ENCODE measurements around the gene PAK5.

The PAK5 gene

DNA sequence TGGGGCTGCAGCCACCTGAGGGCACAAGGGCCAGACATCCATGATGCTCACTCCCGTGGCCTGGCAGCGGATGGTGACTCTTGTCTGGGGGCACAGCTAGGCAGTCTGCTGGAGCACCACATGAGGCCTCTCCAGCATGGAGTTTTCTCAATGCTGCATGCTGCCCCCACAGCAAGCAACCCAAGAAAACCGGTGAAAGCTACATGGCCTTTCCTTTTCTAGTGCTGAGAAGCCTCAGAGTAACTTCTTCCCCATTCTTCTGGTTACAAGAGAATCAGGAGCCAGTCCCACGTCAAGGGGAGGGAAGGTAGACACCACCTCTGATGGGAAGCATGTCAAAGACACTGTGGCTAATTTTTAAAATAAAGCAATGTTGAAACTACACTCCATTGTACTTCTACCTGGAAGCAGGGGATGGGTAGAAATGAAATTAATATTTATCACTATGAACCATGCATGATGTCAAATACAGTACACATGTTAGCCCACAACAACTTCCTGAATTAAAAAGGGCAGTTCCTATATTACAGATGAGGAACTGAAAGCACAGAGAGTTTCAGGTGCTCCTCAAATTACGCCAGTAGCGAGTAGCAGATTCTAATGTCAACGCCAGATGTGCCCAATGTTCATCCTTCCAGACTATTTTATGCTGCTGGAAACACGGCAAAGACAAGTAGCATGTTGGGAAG, 223.0 kb downstream of the PAK5 start:
- Histone ChIP-seq H3K4me3 (ENCODE audit: control insufficient read depth in 1 of 7, extremely low read depth in 1 of 7, insufficient read depth in 4 of 7, low read depth in 2 of 7, low read length in 6 of 7) (no peak overlapping the region), H3K27me3 (replicated peaks in 2 of 5; ENCODE audit: control insufficient read depth in 4 of 5, insufficient read depth in 5 of 5, low read length in 4 of 5) (peaks cover 0 to 68% (median 39%) of the 10 kb centered on the region in 5 experiments), H3K4me1 (ENCODE audit: control extremely low read depth in 1 of 4, control insufficient read depth in 4 of 4, insufficient read depth in 4 of 4, low read length in 3 of 4) (peaks cover 0 to 6% (median 0%) of the 10 kb centered on the region in 4 experiments), H3K9me3 (ENCODE audit: control extremely low read depth in 1 of 5, control insufficient read depth in 4 of 5, insufficient read depth in 2 of 5, low read depth in 1 of 5, low read length in 4 of 5) (peaks cover 0 to 17% (median 4%) of the 10 kb centered on the region in 5 experiments), H3K36me3 (ENCODE audit: control insufficient read depth in 4 of 4, insufficient read depth in 4 of 4, low read length in 3 of 4) (no peaks in the 10 kb centered on the region), H3K27ac (ENCODE audit: insufficient read depth in 1 of 2, low read depth in 1 of 2, low read length in 2 of 2, poor library complexity in 1 of 2, severe bottlenecking in 2 of 2) (no peak overlapping the region)
- peak; percentile 25 to 68 (median 60) for DNase-seq
- POLR2A ChIA-PET, result no interaction called here
- 32% methylated on average over 8 of the region's 8 CpGs for WGBS (ENCODE audit: insufficient coverage)
- CTCF ChIA-PET, result interaction anchor here (1.8 kb wide), 1 partner anchor 45 kb away, joined by 3 read pairs; no protein-coding TSS in a partner anchor

DNA sequence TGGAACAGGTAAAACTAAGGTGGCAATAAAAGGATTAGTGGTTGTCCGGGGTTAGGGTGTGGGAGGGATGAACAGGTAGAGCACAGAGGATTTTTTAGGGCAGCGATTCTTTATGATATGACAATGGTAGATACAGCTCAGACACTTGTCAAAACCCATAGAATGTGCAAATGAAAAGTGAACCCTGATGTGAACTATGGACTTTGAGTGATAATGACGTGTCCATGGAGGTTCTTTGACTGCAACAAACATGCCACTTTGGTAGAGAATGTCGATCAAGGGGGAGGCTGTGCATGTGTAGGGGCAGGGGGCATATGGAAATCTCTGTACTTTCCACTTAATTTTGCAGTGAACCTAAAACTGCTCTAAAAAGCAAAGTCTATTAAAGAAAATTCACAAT, 223.8 kb downstream of the PAK5 start:
- no peaks in the 10 kb centered on the region for H3K36me3 ChIP-seq (ENCODE audit: control insufficient read depth in 4 of 4, insufficient read depth in 4 of 4, low read length in 3 of 4)
- ChIA-PET CTCF (no interaction called here), POLR2A (no interaction called here)
- no peak for DNase-seq
- no peak overlapping the region for H3K4me3 ChIP-seq (ENCODE audit: control insufficient read depth in 1 of 7, extremely low read depth in 1 of 7, insufficient read depth in 4 of 7, low read depth in 2 of 7, low read length in 6 of 7)
- no peak overlapping the region for H3K27ac ChIP-seq (ENCODE audit: insufficient read depth in 1 of 2, low read depth in 1 of 2, low read length in 2 of 2, poor library complexity in 1 of 2, severe bottlenecking in 2 of 2)
- H3K27me3 ChIP-seq (replicated peaks in 2 of 5; ENCODE audit: control insufficient read depth in 4 of 5, insufficient read depth in 5 of 5, low read length in 4 of 5), result peaks cover 0 to 71% (median 35%) of the 10 kb centered on the region in 5 experiments
- peaks cover 0 to 6% (median 0%) of the 10 kb centered on the region in 4 experiments for H3K4me1 ChIP-seq (ENCODE audit: control extremely low read depth in 1 of 4, control insufficient read depth in 4 of 4, insufficient read depth in 4 of 4, low read length in 3 of 4)
- 94% methylated on average over 2 of the region's 4 CpGs for WGBS (ENCODE audit: insufficient coverage)
- peaks cover 0 to 17% (median 4%) of the 10 kb centered on the region in 5 experiments for H3K9me3 ChIP-seq (ENCODE audit: control extremely low read depth in 1 of 5, control insufficient read depth in 4 of 5, insufficient read depth in 2 of 5, low read depth in 1 of 5, low read length in 4 of 5)

DNA sequence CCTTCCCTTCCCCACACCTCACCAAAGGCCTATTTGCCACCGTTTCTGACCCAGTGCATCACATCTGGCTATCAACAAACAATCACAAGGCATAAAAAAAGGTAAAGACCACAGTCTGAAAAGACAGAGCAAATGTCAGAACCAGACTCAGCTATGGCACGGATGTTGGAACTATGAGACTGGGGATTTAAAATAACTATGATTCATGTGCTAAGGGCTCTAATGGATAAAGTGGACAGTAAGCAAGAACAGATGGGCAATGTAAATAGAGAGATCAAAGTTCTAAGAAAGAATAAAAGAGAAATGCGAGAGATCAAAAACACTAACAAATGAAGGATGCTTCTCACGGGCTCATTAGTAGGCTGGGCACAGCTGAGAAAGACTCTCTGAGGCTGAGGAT, 225.0 kb downstream of the PAK5 start:
- no peak for DNase-seq
- 87% methylated on average over 3 of the region's 4 CpGs for WGBS (ENCODE audit: insufficient coverage)
- Histone ChIP-seq H3K9me3 (ENCODE audit: control extremely low read depth in 1 of 5, control insufficient read depth in 4 of 5, insufficient read depth in 2 of 5, low read depth in 1 of 5, low read length in 4 of 5) (peaks cover 0 to 17% (median 4%) of the 10 kb centered on the region in 5 experiments), H3K4me1 (ENCODE audit: control extremely low read depth in 1 of 4, control insufficient read depth in 4 of 4, insufficient read depth in 4 of 4, low read length in 3 of 4) (peaks cover 0 to 6% (median 0%) of the 10 kb centered on the region in 4 experiments), H3K27me3 (replicated peaks in 2 of 5; ENCODE audit: control insufficient read depth in 4 of 5, insufficient read depth in 5 of 5, low read length in 4 of 5) (peaks cover 0 to 60% (median 26%) of the 10 kb centered on the region in 5 experiments), H3K36me3 (ENCODE audit: control insufficient read depth in 4 of 4, insufficient read depth in 4 of 4, low read length in 3 of 4) (no peaks in the 10 kb centered on the region), H3K4me3 (ENCODE audit: control insufficient read depth in 1 of 7, extremely low read depth in 1 of 7, insufficient read depth in 4 of 7, low read depth in 2 of 7, low read length in 6 of 7) (no peak overlapping the region), H3K27ac (ENCODE audit: insufficient read depth in 1 of 2, low read depth in 1 of 2, low read length in 2 of 2, poor library complexity in 1 of 2, severe bottlenecking in 2 of 2) (no peak overlapping the region)
- CTCF ChIA-PET, result interaction anchor here (1.1 to 7.5 kb wide), 2 partner anchors 17 to 206 kb away, joined by 3 to 99 read pairs; no protein-coding TSS in a partner anchor
- POLR2A ChIA-PET, result no interaction called here

DNA sequence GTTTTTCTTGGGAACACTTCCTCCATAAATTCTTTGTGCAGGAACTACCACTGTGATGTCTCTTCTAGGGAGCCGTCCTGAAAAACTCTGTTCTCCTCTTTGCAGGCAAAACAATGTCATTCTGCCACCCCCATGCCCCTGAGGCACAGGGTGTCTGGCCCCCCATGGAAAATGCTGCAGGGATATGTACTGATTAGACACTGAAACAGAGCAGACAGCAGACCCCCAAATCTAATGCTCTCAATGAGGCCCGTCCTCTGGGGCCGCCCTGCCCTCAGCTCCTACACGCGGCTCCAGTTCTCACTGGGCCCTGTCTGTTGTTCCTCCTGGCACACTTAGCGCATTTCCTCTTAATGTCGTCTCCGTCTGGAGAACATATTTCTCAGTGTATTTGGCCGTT, 227.0 kb downstream of the PAK5 start:
- no peak for DNase-seq
- CTCF ChIA-PET, result interaction anchor here (0.8 to 7.5 kb wide), 2 partner anchors 9 to 204 kb away, joined by 3 to 99 read pairs; no protein-coding TSS in a partner anchor
- POLR2A ChIA-PET, result no interaction called here

DNA sequence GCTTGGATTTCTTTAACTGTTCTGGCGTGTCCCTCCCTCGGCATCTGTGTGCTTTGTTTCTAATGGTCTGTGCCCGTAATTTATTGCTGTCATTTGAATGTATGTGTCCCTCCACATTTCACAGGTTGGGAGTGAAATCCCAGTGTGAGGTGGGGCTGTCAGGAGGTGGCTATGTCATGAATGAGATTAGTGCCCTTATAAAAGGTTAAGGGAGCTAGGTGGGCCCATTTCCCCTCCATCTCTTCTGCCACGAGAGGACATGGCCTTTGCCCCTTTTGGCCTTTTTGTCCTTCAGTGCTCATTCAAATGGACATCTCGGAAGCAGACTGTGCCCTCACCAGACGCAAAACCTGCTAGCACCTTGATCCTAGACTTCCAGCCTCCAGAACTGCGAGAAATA, 228.2 kb downstream of the PAK5 start:
- Histone ChIP-seq H3K4me3 (ENCODE audit: control insufficient read depth in 1 of 7, extremely low read depth in 1 of 7, insufficient read depth in 4 of 7, low read depth in 2 of 7, low read length in 6 of 7) (no peak overlapping the region), H3K9me3 (ENCODE audit: control extremely low read depth in 1 of 5, control insufficient read depth in 4 of 5, insufficient read depth in 2 of 5, low read depth in 1 of 5, low read length in 4 of 5) (peaks cover 0 to 17% (median 4%) of the 10 kb centered on the region in 5 experiments), H3K4me1 (ENCODE audit: control extremely low read depth in 1 of 4, control insufficient read depth in 4 of 4, insufficient read depth in 4 of 4, low read length in 3 of 4) (peaks cover 0 to 1% (median 0%) of the 10 kb centered on the region in 4 experiments), H3K27ac (ENCODE audit: insufficient read depth in 1 of 2, low read depth in 1 of 2, low read length in 2 of 2, poor library complexity in 1 of 2, severe bottlenecking in 2 of 2) (no peak overlapping the region), H3K27me3 (replicated peaks in 2 of 5; ENCODE audit: control insufficient read depth in 4 of 5, insufficient read depth in 5 of 5, low read length in 4 of 5) (peaks cover 0 to 53% (median 22%) of the 10 kb centered on the region in 5 experiments), H3K36me3 (ENCODE audit: control insufficient read depth in 4 of 4, insufficient read depth in 4 of 4, low read length in 3 of 4) (no peaks in the 10 kb centered on the region)
- ChIA-PET POLR2A (no interaction called here), CTCF (interaction anchor here (1.4 to 7.5 kb wide), 3 partner anchors 197 to 208 kb away, joined by 3 to 99 read pairs (median 4); no protein-coding TSS in a partner anchor)
- no peak for DNase-seq
- 80% methylated on average over 7 of the region's 7 CpGs for WGBS (ENCODE audit: insufficient coverage)

More for the DNA sequence above, 227.0 kb downstream of the PAK5 start:
- Histone ChIP-seq H3K27ac (ENCODE audit: insufficient read depth in 1 of 2, low read depth in 1 of 2, low read length in 2 of 2, poor library complexity in 1 of 2, severe bottlenecking in 2 of 2) (no peak overlapping the region), H3K4me3 (ENCODE audit: control insufficient read depth in 1 of 7, extremely low read depth in 1 of 7, insufficient read depth in 4 of 7, low read depth in 2 of 7, low read length in 6 of 7) (no peak overlapping the region), H3K9me3 (ENCODE audit: control extremely low read depth in 1 of 5, control insufficient read depth in 4 of 5, insufficient read depth in 2 of 5, low read depth in 1 of 5, low read length in 4 of 5) (peaks cover 0 to 17% (median 4%) of the 10 kb centered on the region in 5 experiments), H3K36me3 (ENCODE audit: control insufficient read depth in 4 of 4, insufficient read depth in 4 of 4, low read length in 3 of 4) (no peaks in the 10 kb centered on the region), H3K27me3 (replicated peaks in 2 of 5; ENCODE audit: control insufficient read depth in 4 of 5, insufficient read depth in 5 of 5, low read length in 4 of 5) (peaks cover 0 to 55% (median 22%) of the 10 kb centered on the region in 5 experiments), H3K4me1 (ENCODE audit: control extremely low read depth in 1 of 4, control insufficient read depth in 4 of 4, insufficient read depth in 4 of 4, low read length in 3 of 4) (peaks cover 0 to 6% (median 0%) of the 10 kb centered on the region in 4 experiments)
- WGBS (ENCODE audit: insufficient coverage), result 95% methylated on average over 7 of the region's 9 CpGs

DNA sequence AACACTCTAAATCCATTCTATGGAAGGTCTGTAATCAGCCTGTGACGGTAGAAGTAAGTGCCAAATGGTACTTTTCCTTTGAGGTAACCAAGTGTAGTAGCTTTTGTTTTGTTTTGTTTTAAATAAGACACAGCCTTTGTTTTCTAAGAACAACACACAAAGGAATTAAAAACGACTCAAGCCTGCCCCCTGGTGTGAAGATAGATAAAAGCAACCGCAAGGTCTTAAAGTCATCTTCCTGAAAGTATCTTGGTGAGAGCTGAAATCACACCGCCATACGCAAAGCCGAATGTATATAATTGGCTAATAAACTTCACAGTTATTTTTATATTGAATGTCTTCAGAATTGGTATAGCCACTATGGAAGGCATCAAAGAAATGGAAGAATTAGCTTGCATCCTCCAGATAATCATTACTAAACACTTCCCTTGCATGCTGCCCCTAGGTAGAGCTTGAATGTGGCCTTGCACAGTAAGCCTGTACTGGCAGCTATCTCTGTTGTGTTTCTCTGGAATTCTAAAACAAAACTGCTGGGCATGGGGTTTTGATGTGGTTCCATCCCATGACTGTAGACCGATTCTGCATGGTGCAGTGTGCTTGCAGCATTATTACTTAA, 228.9 kb downstream of the PAK5 start:
- H3K36me3 ChIP-seq (ENCODE audit: control insufficient read depth in 4 of 4, insufficient read depth in 4 of 4, low read length in 3 of 4), result no peaks in the 10 kb centered on the region
- H3K27ac ChIP-seq (ENCODE audit: insufficient read depth in 1 of 2, low read depth in 1 of 2, low read length in 2 of 2, poor library complexity in 1 of 2, severe bottlenecking in 2 of 2), result no peak overlapping the region
- DNase-seq, result peak; percentile 74 to 90 (median 82)
- no CpG with 5 or more reads among the region's 7 CpGs for WGBS (ENCODE audit: insufficient coverage)
- ChIA-PET CTCF (interaction anchor here (0.9 to 7.5 kb wide), 5 partner anchors 168 to 208 kb away, joined by 3 to 99 read pairs (median 5); no protein-coding TSS in a partner anchor), POLR2A (no interaction called here)
- H3K27me3 ChIP-seq (replicated peaks in 2 of 5; ENCODE audit: control insufficient read depth in 4 of 5, insufficient read depth in 5 of 5, low read length in 4 of 5), result peaks cover 0 to 48% (median 22%) of the 10 kb centered on the region in 5 experiments
- peaks cover 0 to 17% (median 4%) of the 10 kb centered on the region in 5 experiments for H3K9me3 ChIP-seq (ENCODE audit: control extremely low read depth in 1 of 5, control insufficient read depth in 4 of 5, insufficient read depth in 2 of 5, low read depth in 1 of 5, low read length in 4 of 5)
- no peak overlapping the region for H3K4me3 ChIP-seq (ENCODE audit: control insufficient read depth in 1 of 7, extremely low read depth in 1 of 7, insufficient read depth in 4 of 7, low read depth in 2 of 7, low read length in 6 of 7)
- H3K4me1 ChIP-seq (ENCODE audit: control extremely low read depth in 1 of 4, control insufficient read depth in 4 of 4, insufficient read depth in 4 of 4, low read length in 3 of 4), result no peaks in the 10 kb centered on the region

Measured in common myeloid progenitor, CD34-positive (primary cell).